Left lung (tissue), 10 donors: ENCODE measurements around the gene PODN. TPM values are rescaled to one million over a fixed set of nuclear protein-coding genes. Genes with fewer than 3 reads are reported as not detected.
A peak's percentile ranks its signal among the peaks of the same experiment; 100 is the strongest.

Experiments used
- ATAC-seq: fragments of 200-7000 bp; cut with Tn5 transposase; one replicate; pipeline ENCODE4 v1.9.1; 2020; ENCODE audit warnings: moderate library complexity
- DNase-seq, 4 donors: peaks; one replicate each; pipeline ENCODE4 v3.0.0-alpha.2; 2013 to 2020
- H3K27ac ChIP-seq, 2 donors: fragments of 200-600 bp; sonication (generic) in 1 of 2; one replicate each; pipeline versions ENCODE4 v1.5.0 to v1.8.0; 2020 to 2021
- H3K27me3 ChIP-seq, 2 donors: fragments of 200-600 bp; sonication (generic) in 1 of 2; one replicate each; pipeline versions ENCODE4 v1.5.0 to v1.8.0; 2020 to 2021
- H3K36me3 ChIP-seq, 2 donors: fragments of 200-600 bp; sonication (generic) in 1 of 2; one replicate each; pipeline versions ENCODE4 v1.5.0 to v1.8.0; 2020 to 2021
- H3K4me1 ChIP-seq, 2 donors: fragments of 200-600 bp; one replicate each; pipeline ENCODE4 v1.8.0; 2021
- H3K4me3 ChIP-seq, 2 donors: fragments of 200-600 bp; sonication (generic) in 1 of 2; one replicate each; pipeline versions ENCODE4 v1.5.0 to v1.8.0; 2020 to 2021; ENCODE audit warnings: mild to moderate bottlenecking in 1 of 2
- H3K9me3 ChIP-seq, 2 donors: fragments of 200-600 bp; sonication (generic) in 1 of 2; one replicate each; pipeline versions ENCODE4 v1.5.0 to v1.8.0; 2020 to 2021
- intact Hi-C, 2 donors: fragments of 100-400 bp; cut with DNase I; formaldehyde crosslinking; loops; one replicate each; pipeline versions ENCODE4 v1.11.2 to v1.14.2; 2022
- polyA plus RNA-seq, 6 donors: library from polyadenylated mRNA; unstranded; fragments of 120-200 nt; gene quantifications; one replicate each; pipeline ENCODE4 v1.2.1, GENCODE V29; 2013; ENCODE audit not compliant: insufficient read length in 6 of 6
- total RNA-seq, 2 donors: library from RNA; stranded (reverse); fragmentation: NEBNext Ultra II Directional; extraction: Animal tissue kit (Norgen Biotek cat#: 25700); gene quantifications; one replicate each; pipeline ENCODE4 v1.2.1, GENCODE V29; 2021
- TF ChIP-seq, protein P1 (sequence below), 2 donors: fragments of 200-600 bp; sonication (generic) in 1 of 2; IDR thresholded peaks; one replicate each; pipeline versions ENCODE4 v1.5.0 to v1.8.0; 2021; ENCODE audit warnings: antibody characterized with exemption in 2 of 2
- donor health status: DM: no; HTN: yes; CAD: no.
- donor health status: DM: no; HTN: no; CAD: no.

PODN gene
- total and polyA plus RNA-seq, 8 donors: 10.5 to 48.8 (median 12.1) TPM

DNA sequence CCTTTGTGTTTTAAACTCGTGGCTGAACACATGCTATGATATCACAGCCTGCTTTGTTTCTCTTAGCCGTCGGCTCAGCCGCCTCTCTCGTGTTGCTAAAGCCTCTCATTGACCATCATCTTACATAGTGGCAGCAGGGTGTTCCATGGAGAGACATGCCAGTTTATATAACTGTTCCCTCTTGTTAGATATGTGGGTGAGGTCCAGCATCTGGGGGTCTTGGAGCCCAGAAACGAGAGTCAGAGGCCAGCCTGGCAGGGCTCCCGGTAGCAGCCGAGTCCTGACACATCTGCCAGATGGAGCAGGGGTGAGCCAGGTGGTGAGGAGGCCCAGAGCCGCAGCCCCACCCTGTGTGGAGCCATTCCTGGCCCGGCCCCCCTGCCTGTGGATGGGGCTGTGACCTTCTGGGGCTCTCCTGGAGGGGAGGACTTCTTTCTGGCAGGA, 11.9 kb downstream of the PODN start:
- DNase-seq (peak in 1 of 4 donors; percentile 72), ATAC-seq (no peak)
- intact Hi-C loops: no loop called here
- TF ChIP-seq, protein P1, sequence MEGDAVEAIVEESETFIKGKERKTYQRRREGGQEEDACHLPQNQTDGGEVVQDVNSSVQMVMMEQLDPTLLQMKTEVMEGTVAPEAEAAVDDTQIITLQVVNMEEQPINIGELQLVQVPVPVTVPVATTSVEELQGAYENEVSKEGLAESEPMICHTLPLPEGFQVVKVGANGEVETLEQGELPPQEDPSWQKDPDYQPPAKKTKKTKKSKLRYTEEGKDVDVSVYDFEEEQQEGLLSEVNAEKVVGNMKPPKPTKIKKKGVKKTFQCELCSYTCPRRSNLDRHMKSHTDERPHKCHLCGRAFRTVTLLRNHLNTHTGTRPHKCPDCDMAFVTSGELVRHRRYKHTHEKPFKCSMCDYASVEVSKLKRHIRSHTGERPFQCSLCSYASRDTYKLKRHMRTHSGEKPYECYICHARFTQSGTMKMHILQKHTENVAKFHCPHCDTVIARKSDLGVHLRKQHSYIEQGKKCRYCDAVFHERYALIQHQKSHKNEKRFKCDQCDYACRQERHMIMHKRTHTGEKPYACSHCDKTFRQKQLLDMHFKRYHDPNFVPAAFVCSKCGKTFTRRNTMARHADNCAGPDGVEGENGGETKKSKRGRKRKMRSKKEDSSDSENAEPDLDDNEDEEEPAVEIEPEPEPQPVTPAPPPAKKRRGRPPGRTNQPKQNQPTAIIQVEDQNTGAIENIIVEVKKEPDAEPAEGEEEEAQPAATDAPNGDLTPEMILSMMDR (IDR thresholded peaks at IDR 0.05): no peak
- H3K9me3 ChIP-seq: no peaks in the 10 kb centered on the region
- no peaks in the 10 kb centered on the region for H3K4me1 ChIP-seq
- H3K36me3 ChIP-seq: no peaks in the 10 kb centered on the region
- no peak overlapping the region for H3K27ac ChIP-seq
- no peaks in the 10 kb centered on the region for H3K27me3 ChIP-seq
- no peak overlapping the region for H3K4me3 ChIP-seq

DNA sequence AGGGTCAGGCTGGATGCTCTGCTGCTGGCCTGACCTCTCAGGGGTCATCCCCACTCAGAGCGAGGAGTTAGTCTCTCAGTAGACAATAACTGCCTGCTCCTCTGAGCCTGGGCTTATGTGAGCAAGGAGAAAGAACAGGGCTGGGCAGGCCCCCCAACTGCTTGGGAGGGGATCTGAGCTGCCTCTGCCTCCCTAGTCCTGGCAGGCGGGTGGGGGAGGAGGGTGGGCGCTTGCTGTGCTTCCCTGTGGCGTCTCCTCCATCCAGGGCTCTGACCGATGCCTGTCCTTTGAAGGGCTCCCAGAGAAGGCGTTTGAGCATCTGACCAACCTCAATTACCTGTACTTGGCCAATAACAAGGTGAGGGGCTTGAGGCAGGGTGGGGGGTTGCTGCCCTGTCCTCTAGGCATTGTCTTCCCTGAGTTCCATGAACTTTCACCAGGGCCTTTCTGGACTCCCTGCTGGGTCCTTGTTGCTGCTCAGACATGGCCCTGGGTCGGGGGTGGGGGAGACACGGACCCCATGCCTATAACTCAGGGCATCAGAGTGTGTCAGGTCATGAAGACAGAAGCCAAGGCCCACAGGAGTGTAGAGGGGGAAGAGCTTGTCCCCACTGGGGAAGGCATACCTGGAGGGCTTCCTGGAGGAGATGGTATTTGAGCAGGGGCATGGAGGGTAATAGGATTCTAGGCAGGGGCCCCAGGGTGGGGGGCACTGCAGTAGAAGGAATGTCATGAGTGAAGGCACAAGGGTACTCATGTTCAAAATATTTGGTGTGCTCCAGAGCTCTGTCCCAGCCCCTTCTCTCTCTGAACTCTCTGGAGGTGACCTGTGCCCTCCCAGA, 12.5 kb downstream of the PODN start:
- Histone ChIP-seq H3K27me3 (no peaks in the 10 kb centered on the region), H3K4me1 (no peaks in the 10 kb centered on the region), H3K36me3 (no peaks in the 10 kb centered on the region), H3K9me3 (no peaks in the 10 kb centered on the region), H3K4me3 (no peak overlapping the region), H3K27ac (no peak overlapping the region)
- DNase-seq (peak in 2 of 4 donors; percentile 24 to 40), ATAC-seq (no peak)
- intact Hi-C loops: no loop called here
- TF ChIP-seq, protein P1 (IDR thresholded peaks at IDR 0.05): no peak

DNA sequence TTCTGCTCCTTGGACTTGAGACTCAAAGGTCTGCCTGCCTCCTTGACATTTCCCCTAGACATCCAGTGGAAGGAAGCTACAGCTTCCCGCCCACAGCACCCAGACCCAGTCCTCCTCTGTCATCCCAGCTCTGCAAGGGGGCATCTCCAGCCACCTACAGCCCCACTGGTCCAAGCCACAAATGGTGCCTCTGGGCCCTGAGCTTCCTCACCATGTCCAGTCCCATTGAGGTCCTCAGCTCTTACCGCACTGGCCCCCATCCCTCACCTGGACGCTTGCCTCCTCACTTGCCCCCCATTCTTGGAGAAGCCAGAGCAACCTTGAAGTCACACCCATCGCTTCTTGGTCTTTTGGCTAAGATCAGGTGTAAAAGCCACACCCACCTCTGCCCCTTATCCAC, 13.2 kb downstream of the PODN start:
- Histone ChIP-seq H3K4me1 (no peaks in the 10 kb centered on the region), H3K27ac (no peak overlapping the region), H3K9me3 (no peaks in the 10 kb centered on the region), H3K27me3 (no peaks in the 10 kb centered on the region), H3K4me3 (no peak overlapping the region), H3K36me3 (no peaks in the 10 kb centered on the region)
- DNase-seq: peak in 2 of 4 donors; percentile 15 to 18
- intact Hi-C loops: no loop called here
- no peak for ATAC-seq
- TF ChIP-seq, protein P1 (IDR thresholded peaks at IDR 0.05): no peak

DNA sequence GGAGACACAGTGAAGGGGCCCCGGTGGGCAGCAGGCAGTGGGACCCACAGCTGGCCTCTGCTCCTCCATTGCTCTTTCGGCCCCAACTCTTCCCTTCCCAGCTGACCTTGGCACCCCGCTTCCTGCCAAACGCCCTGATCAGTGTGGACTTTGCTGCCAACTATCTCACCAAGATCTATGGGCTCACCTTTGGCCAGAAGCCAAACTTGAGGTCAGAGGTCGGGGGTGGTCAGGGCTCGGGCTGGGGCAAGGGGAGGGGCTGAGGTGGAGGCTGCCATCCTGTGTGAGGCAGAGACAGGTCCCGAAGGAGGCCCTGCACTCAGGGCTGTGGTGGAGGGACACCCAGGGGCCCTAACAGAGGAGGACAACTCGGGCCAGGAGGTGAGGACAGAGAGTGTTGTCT, 13.7 kb downstream of the PODN start:
- Histone ChIP-seq H3K4me1 (no peaks in the 10 kb centered on the region), H3K36me3 (no peaks in the 10 kb centered on the region), H3K27me3 (no peaks in the 10 kb centered on the region), H3K4me3 (no peak overlapping the region), H3K27ac (no peak overlapping the region), H3K9me3 (no peaks in the 10 kb centered on the region)
- intact Hi-C loops: no loop called here
- peak in 2 of 4 donors; percentile 26 to 47 for DNase-seq
- no peak for ATAC-seq
- TF ChIP-seq, protein P1 (IDR thresholded peaks at IDR 0.05): no peak

DNA sequence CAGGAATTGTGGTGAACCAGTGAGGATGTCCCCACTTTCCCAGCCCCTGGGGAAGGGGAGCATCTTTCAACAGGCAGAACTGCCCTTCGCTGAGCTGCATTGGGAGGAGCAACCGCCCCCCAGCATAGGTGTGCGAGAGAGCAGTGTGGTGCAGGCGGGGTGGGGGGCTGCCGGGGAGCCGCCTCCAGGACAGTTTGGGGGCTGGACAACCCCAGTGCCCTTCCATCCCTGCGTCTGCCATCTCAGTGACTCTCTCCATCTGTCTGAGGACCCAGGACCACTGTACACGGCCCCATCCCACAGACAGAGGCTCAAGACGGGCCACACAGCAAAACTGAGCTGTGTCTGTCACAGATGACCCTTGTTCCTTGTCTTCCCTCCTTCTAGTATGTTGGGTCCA, 14.2 kb downstream of the PODN start:
- Histone ChIP-seq H3K36me3 (no peaks in the 10 kb centered on the region), H3K27me3 (no peaks in the 10 kb centered on the region), H3K9me3 (no peaks in the 10 kb centered on the region), H3K4me3 (no peak overlapping the region), H3K4me1 (no peaks in the 10 kb centered on the region), H3K27ac (no peak overlapping the region)
- TF ChIP-seq, protein P1 (IDR thresholded peaks at IDR 0.05): no peak
- no peak for ATAC-seq
- DNase-seq: peak in 2 of 4 donors; percentile 26 to 51
- intact Hi-C loops: no loop called here
